ENCODE results near the gene MFSD2B. TPM values are rescaled to one million over a fixed set of nuclear protein-coding genes. Genes with fewer than 3 reads are reported as not detected.

The MFSD2B gene
- total and polyA plus RNA-seq, 2 donors (not counting 1 experiment from before 2014, with no cell fraction given): 0.10 to 0.17 TPM

DNA sequence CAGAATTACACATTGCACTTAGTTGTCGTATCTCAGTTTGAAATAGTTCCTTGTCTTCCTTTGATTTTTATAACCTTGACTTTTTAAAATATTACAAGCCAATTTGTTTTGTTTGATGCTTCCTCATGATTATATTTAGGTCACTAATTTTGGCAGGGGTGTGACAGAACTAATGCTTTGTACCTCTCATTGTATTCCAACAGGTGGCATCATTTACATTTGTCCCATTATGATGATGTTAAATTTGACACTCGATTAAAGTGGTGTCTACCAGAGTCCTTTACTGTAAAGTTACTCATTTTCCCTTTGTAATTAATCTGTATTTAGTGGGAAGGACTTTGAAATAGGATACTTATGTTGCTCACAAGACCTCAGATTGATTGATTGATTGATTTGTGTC is 21.5 kb upstream of the MFSD2B start:
- H3K9ac ChIP-seq (ENCODE audit: insufficient read depth, low read length): no peak overlapping the region
- H3K9me3 ChIP-seq (ENCODE audit: control insufficient read depth, insufficient read depth, low read depth, low read length): no peaks in the 10 kb centered on the region
- TF ChIP-seq, protein P1, sequence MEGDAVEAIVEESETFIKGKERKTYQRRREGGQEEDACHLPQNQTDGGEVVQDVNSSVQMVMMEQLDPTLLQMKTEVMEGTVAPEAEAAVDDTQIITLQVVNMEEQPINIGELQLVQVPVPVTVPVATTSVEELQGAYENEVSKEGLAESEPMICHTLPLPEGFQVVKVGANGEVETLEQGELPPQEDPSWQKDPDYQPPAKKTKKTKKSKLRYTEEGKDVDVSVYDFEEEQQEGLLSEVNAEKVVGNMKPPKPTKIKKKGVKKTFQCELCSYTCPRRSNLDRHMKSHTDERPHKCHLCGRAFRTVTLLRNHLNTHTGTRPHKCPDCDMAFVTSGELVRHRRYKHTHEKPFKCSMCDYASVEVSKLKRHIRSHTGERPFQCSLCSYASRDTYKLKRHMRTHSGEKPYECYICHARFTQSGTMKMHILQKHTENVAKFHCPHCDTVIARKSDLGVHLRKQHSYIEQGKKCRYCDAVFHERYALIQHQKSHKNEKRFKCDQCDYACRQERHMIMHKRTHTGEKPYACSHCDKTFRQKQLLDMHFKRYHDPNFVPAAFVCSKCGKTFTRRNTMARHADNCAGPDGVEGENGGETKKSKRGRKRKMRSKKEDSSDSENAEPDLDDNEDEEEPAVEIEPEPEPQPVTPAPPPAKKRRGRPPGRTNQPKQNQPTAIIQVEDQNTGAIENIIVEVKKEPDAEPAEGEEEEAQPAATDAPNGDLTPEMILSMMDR (conservative IDR thresholded peaks at IDR 0.05 in 1 of 2, IDR thresholded peaks at IDR 0.05 in 1 of 2; ENCODE audit: low read depth in 1 of 2, low read length in 2 of 2): no peak
- TF ChIP-seq EZH2 (IDR thresholded peaks at IDR 0.05; ENCODE audit: low read length, missing control alignments): no peak
- H4K20me1 ChIP-seq (ENCODE audit: control insufficient read depth, extremely low read depth, insufficient read depth, low read length): no peaks in the 10 kb centered on the region
- H2AFZ ChIP-seq (ENCODE audit: low read length): no peak overlapping the region
- no peak overlapping the region for H3K27ac ChIP-seq (ENCODE audit: insufficient read depth, low read length)
- no peaks in the 10 kb centered on the region for H3K27me3 ChIP-seq (ENCODE audit: control insufficient read depth, insufficient read depth, low read length)
- no peaks in the 10 kb centered on the region for H3K36me3 ChIP-seq (ENCODE audit: control insufficient read depth, insufficient read depth, low read length)
- H3K4me2 ChIP-seq (ENCODE audit: extremely low read depth, insufficient read depth, low read length): no peak overlapping the region
- peak in 1 of 2 donors; percentile 13 for DNase-seq (ENCODE audit: low read depth in 2 of 2)
- H3K4me1 ChIP-seq (ENCODE audit: control insufficient read depth, extremely low read depth, insufficient read depth, low read length): no peaks in the 10 kb centered on the region
- no peak overlapping the region for H3K4me3 ChIP-seq (replicated peaks in 1 of 4; ENCODE audit: control extremely low read depth in 1 of 4, insufficient read depth in 1 of 4, low read depth in 3 of 4, low read length in 4 of 4)
- no peaks in the 10 kb centered on the region for H3K79me2 ChIP-seq (ENCODE audit: control insufficient read depth, insufficient read depth, low read length)

DNA sequence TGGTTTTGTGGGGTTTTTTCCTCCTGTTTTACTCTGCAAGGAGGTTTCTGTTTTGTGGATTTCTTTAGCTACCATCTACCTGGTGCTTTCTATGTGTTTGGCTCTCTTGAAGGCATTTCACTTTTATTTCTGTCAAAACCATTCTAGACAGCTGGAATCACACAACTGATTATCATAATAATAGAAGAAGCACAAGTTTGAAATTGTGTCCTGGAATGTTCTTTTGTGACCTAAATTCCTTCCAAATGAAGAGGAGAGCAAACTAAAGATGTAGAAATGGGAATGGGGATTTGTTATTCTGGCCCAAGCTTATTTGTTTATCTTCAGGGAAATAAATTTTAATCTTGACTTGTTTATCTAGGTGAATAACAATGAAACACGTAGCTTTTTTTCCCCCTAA is 17.0 kb upstream of the MFSD2B start:
- Histone ChIP-seq H2AFZ (ENCODE audit: low read length) (no peak overlapping the region), H3K79me2 (ENCODE audit: control insufficient read depth, insufficient read depth, low read length) (no peaks in the 10 kb centered on the region)
- no peak for TF ChIP-seq EZH2 (IDR thresholded peaks at IDR 0.05; ENCODE audit: low read length, missing control alignments)
- TF ChIP-seq, protein P1 (conservative IDR thresholded peaks at IDR 0.05 in 1 of 2, IDR thresholded peaks at IDR 0.05 in 1 of 2; ENCODE audit: low read depth in 1 of 2, low read length in 2 of 2): no peak

DNA sequence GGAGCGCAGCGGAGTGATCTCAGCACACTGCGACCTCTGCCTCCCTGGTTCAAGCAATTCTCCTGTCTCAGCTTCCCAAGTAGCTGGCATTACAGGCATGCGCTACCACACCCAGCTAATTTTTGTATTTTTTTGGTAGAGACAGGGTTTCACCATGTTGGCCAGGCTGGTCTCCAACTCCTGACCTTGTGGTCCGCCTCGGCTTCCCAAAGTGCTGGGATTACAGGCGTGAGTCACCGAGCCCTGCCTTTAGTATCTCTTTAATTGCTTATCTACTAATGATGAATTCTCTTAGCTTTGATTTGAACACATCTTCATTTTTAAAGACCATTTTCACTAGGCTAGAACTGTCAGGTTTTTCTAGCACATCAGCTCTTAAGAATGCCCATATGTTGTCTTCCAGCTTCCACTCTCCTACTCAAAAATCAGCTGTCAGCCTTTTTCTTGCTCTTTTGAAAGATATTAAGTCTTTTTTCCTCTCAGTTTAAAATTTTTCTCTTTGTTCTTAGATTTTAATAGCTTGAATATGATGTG is 16.1 kb upstream of the MFSD2B start:
- DNase-seq (ENCODE audit: low read depth in 2 of 2): peak in 1 of 2 donors; percentile 21
- Histone ChIP-seq H3K27ac (ENCODE audit: insufficient read depth, low read length) (no peak overlapping the region), H2AFZ (ENCODE audit: low read length) (no peak overlapping the region), H3K4me2 (ENCODE audit: extremely low read depth, insufficient read depth, low read length) (no peak overlapping the region), H3K27me3 (ENCODE audit: control insufficient read depth, insufficient read depth, low read length) (no peaks in the 10 kb centered on the region), H3K36me3 (ENCODE audit: control insufficient read depth, insufficient read depth, low read length) (no peaks in the 10 kb centered on the region), H3K9me3 (ENCODE audit: control insufficient read depth, insufficient read depth, low read depth, low read length) (no peaks in the 10 kb centered on the region), H3K4me3 (replicated peaks in 1 of 4; ENCODE audit: control extremely low read depth in 1 of 4, insufficient read depth in 1 of 4, low read depth in 3 of 4, low read length in 4 of 4) (no peak overlapping the region), H3K9ac (ENCODE audit: insufficient read depth, low read length) (no peak overlapping the region), H3K79me2 (ENCODE audit: control insufficient read depth, insufficient read depth, low read length) (no peaks in the 10 kb centered on the region), H4K20me1 (ENCODE audit: control insufficient read depth, extremely low read depth, insufficient read depth, low read length) (no peaks in the 10 kb centered on the region), H3K4me1 (ENCODE audit: control insufficient read depth, extremely low read depth, insufficient read depth, low read length) (no peaks in the 10 kb centered on the region)
- TF ChIP-seq, protein P1 (conservative IDR thresholded peaks at IDR 0.05 in 1 of 2, IDR thresholded peaks at IDR 0.05 in 1 of 2; ENCODE audit: low read depth in 1 of 2, low read length in 2 of 2): no peak
- TF ChIP-seq EZH2 (IDR thresholded peaks at IDR 0.05; ENCODE audit: low read length, missing control alignments): no peak

More for the DNA sequence above, 17.0 kb upstream of the MFSD2B start:
- H4K20me1 ChIP-seq (ENCODE audit: control insufficient read depth, extremely low read depth, insufficient read depth, low read length): no peaks in the 10 kb centered on the region
- no peaks in the 10 kb centered on the region for H3K9me3 ChIP-seq (ENCODE audit: control insufficient read depth, insufficient read depth, low read depth, low read length)
- no peaks in the 10 kb centered on the region for H3K27me3 ChIP-seq (ENCODE audit: control insufficient read depth, insufficient read depth, low read length)
- H3K4me2 ChIP-seq (ENCODE audit: extremely low read depth, insufficient read depth, low read length): no peak overlapping the region
- H3K4me3 ChIP-seq (replicated peaks in 1 of 4; ENCODE audit: control extremely low read depth in 1 of 4, insufficient read depth in 1 of 4, low read depth in 3 of 4, low read length in 4 of 4): no peak overlapping the region
- H3K9ac ChIP-seq (ENCODE audit: insufficient read depth, low read length): no peak overlapping the region
- H3K36me3 ChIP-seq (ENCODE audit: control insufficient read depth, insufficient read depth, low read length): no peaks in the 10 kb centered on the region
- no peak overlapping the region for H3K27ac ChIP-seq (ENCODE audit: insufficient read depth, low read length)
- H3K4me1 ChIP-seq (ENCODE audit: control insufficient read depth, extremely low read depth, insufficient read depth, low read length): no peaks in the 10 kb centered on the region
- no peak for DNase-seq (ENCODE audit: low read depth in 2 of 2)

Data from fibroblast of lung (primary cell).